HepG2 (cell line): ENCODE data around the gene CD24. TPM values are rescaled to one million over a fixed set of nuclear protein-coding genes. Genes with fewer than 3 reads are reported as not detected.

Source experiments
- ATAC-seq: fragments of 200-7000 bp; cut with Tn5 transposase; 3 replicates; pipeline ENCODE4 v1.9.1; 2020; ENCODE audit warnings: mild to moderate bottlenecking, moderate library complexity
- Bru-seq: library from RNA; stranded (reverse); fragments of 400-500 nt; gene quantifications from one replicate; lab custom pipeline; 2021; lab: Mats Ljungman, UMichigan
- BruChase-seq, 2 experiments: library from RNA; stranded (reverse); fragments of 400-500 nt; gene quantifications; one replicate each; lab custom pipeline; 2021; lab: Mats Ljungman, UMichigan
- BruUV-seq: library from RNA; stranded (reverse); fragments of 400-500 nt; replicated peaks from 2 replicates; lab custom pipeline; 2021; lab: Mats Ljungman, UMichigan
- CTCF ChIA-PET: fragments of 300-600 bp; formaldehyde crosslinking; extraction: SDS; loops from one replicate; lab custom pipeline; 2021; ENCODE audit warnings: low total read pairs, inconsistent platforms, low intra/inter-chr PET ratio; lab: Yijun Ruan, JAX
- POLR2A ChIA-PET: fragments of 350-600 bp; sonication (Branson Sonifier 250); formaldehyde crosslinking; loops from one replicate; lab custom pipeline; 2020; ENCODE audit warnings: antibody characterized with exemption, inconsistent platforms; lab: Yijun Ruan, JAX
- DNase-seq: peaks from one replicate; pipeline ENCODE4 v3.0.0-alpha.2; 2015; ENCODE audit warnings: low spot score
- FAIRE-seq: peaks from 3 replicates; lab custom pipeline; 2011; peaks lifted over from hg19 to GRCh38; lab: Jason Lieb, UNC
- H2AFZ ChIP-seq: one replicate; pipeline ENCODE4 v1.6.1; 2011; ENCODE audit warnings: low read length, inconsistent platforms
- H3K27ac ChIP-seq: fragments of 300-600 bp; 3 replicates; pipeline ENCODE4 v1.8.0; 2011; ENCODE audit warnings: mixed run types, mild to moderate bottlenecking, mixed read lengths, low read length, inconsistent platforms; ENCODE audit not compliant: insufficient read depth; ENCODE audit errors: extremely low read length
- H3K27me3 ChIP-seq, 2 experiments: fragments of 200-600 bp in 1 of 2; 2 replicates in 1 of 2; 3 replicates in 1 of 2; pipeline versions ENCODE4 v1.6.0 to v1.8.0; 2011; ENCODE audit warnings: low read length in 2 of 2, mild to moderate bottlenecking in 2 of 2, moderate library complexity in 2 of 2, inconsistent platforms in 1 of 2; ENCODE audit not compliant: insufficient read depth in 2 of 2, control insufficient read depth in 1 of 2
- H3K36me3 ChIP-seq, 2 experiments: fragments of 200-600 bp in 1 of 2; replicated peaks in 1 of 2; 2 replicates in 1 of 2; 3 replicates in 1 of 2; pipeline versions ENCODE4 v1.5.1 to v1.8.0; 2011; ENCODE audit warnings: low read length in 2 of 2, inconsistent platforms in 1 of 2; ENCODE audit not compliant: insufficient read depth in 2 of 2, control insufficient read depth in 1 of 2
- H3K4me1 ChIP-seq: 2 replicates; pipeline ENCODE4 v1.5.1; 2012; ENCODE audit warnings: low read length, inconsistent platforms; ENCODE audit not compliant: insufficient read depth
- H3K4me2 ChIP-seq: 2 replicates; pipeline ENCODE4 v1.6.0; 2011; ENCODE audit warnings: low read depth, low read length, inconsistent platforms
- H3K4me3 ChIP-seq, 3 experiments: fragments of 200-600 bp in 1 of 3; sonication (generic), shearing (Covaris generic) in 1 of 3; replicated peaks in 1 of 3; 2 replicates each; pipeline ENCODE4 v1.5.1; 2011 to 2016; ENCODE audit warnings: low read length in 3 of 3, inconsistent platforms in 2 of 3, low read depth in 2 of 3, mild to moderate bottlenecking in 2 of 3, control low read depth in 1 of 3, mixed read lengths in 1 of 3; ENCODE audit not compliant: insufficient read depth in 1 of 3
- H3K79me2 ChIP-seq: one replicate; pipeline ENCODE4 v1.6.1; 2011; ENCODE audit warnings: low read length, inconsistent platforms; ENCODE audit not compliant: insufficient read depth
- H3K9ac ChIP-seq: 2 replicates; pipeline ENCODE4 v1.6.0; 2011; ENCODE audit warnings: mild to moderate bottlenecking, low read depth, low read length, inconsistent platforms; ENCODE audit not compliant: insufficient read depth
- H3K9me3 ChIP-seq: 2 replicates; pipeline ENCODE4 v1.5.1; 2012; ENCODE audit warnings: mild to moderate bottlenecking, low read length
- H4K20me1 ChIP-seq: 2 replicates; pipeline ENCODE4 v1.6.0; 2011; ENCODE audit warnings: inconsistent platforms, mild to moderate bottlenecking, low read length, moderate library complexity; ENCODE audit not compliant: insufficient read depth
- ATF3 ChIP-seq: sonication (generic); formaldehyde crosslinking; IDR thresholded peaks from 2 replicates; pipeline ENCODE4 v1.4.0; 2020; ENCODE audit warnings: missing genetic modification reagents
- CAMTA2 ChIP-seq: sonication (generic); formaldehyde crosslinking; IDR thresholded peaks from 2 replicates; pipeline ENCODE4 v1.4.0; 2020; ENCODE audit warnings: mild to moderate bottlenecking, missing genetic modification reagents, borderline replicate concordance
- NAIF1 ChIP-seq: sonication (generic); formaldehyde crosslinking; IDR thresholded peaks from 2 replicates; pipeline ENCODE4 v1.5.0; 2020; ENCODE audit warnings: mild to moderate bottlenecking, missing genetic modification reagents, borderline replicate concordance
- NONO ChIP-seq, 2 experiments: fragments of 450-650 bp in 1 of 2; sonication (generic) in 1 of 2; formaldehyde crosslinking in 1 of 2; IDR thresholded peaks in 1 of 2; conservative IDR thresholded peaks in 1 of 2; 2 replicates each; pipeline versions ENCODE4 v1.6.1 to v1.8.0; 2017 to 2022; ENCODE audit warnings: mild to moderate bottlenecking in 1 of 2, missing genetic modification reagents in 1 of 2, moderate library complexity in 1 of 2
- THAP9 ChIP-seq: sonication (generic); formaldehyde crosslinking; IDR thresholded peaks from 2 replicates; pipeline ENCODE4; 2020; ENCODE audit warnings: missing genetic modification reagents, mild to moderate bottlenecking, borderline replicate concordance
- ZBTB42 ChIP-seq: sonication (generic); formaldehyde crosslinking; IDR thresholded peaks from 2 replicates; pipeline ENCODE4 v1.5.0; 2020; ENCODE audit warnings: mild to moderate bottlenecking, missing genetic modification reagents
- ZNF326 ChIP-seq: sonication (generic); formaldehyde crosslinking; IDR thresholded peaks from 2 replicates; pipeline ENCODE4 v1.4.0; 2020; ENCODE audit warnings: missing genetic modification reagents, borderline replicate concordance
- ZNF503 ChIP-seq: sonication (generic); formaldehyde crosslinking; IDR thresholded peaks from 2 replicates; pipeline ENCODE4 v1.4.0; 2020; ENCODE audit warnings: missing genetic modification reagents
- ZNF512 ChIP-seq: sonication (generic); formaldehyde crosslinking; IDR thresholded peaks from 2 replicates; pipeline ENCODE4 v1.4.0; 2020; ENCODE audit warnings: mild to moderate bottlenecking, missing genetic modification reagents
- WGBS: methylation state at CpG from one replicate; pipeline ENCODE4 v1.1.6; 2017; ENCODE audit warnings: low lambda C conversion rate; 5-methylcytosine and 5-hydroxymethylcytosine counted together
- in situ Hi-C: cut with HindIII; loops from 2 replicates; pipeline ENCODE4 v1.10.0; 2017; ENCODE audit warnings: low pct_unique_long_range_greater_than_20kb; ENCODE audit not compliant: extremely low pct_ligation_motif_present
- intact Hi-C: fragments of 100-400 bp; cut with micrococcal nuclease; formaldehyde crosslinking; loops from one replicate; pipeline ENCODE4 v1.10.0; 2022; ENCODE audit not compliant: unreplicated experiment
- long read RNA-seq, 2 experiments: library from RNA in 1 of 2; library from polyadenylated mRNA in 1 of 2; stranded (forward) in 1 of 2; unstranded in 1 of 2; transcript quantifications; one replicate each; pipeline ENCODE4 v2.0.0, GENCODE V29; 2019 to 2022
- polyA minus RNA-seq, 3 experiments: library from RNA; depleted of rRNA, polyadenylated mRNA; stranded (reverse); fragments of >200 nt; gene quantifications; 2 replicates each; pipeline ENCODE4 v1.2.3, GENCODE V29; 2011; ENCODE audit warnings: low replicate concordance in 1 of 3
- polyA plus RNA-seq, 8 experiments: library from polyadenylated mRNA; depleted of rRNA in 3 of 8; stranded (reverse) in 7 of 8; unstranded in 1 of 8; fragments of >200 nt; fragmentation: Illumina TruSeq in 4 of 8; extraction: Trizol in 4 of 8; gene quantifications; 2 replicates each; pipeline versions ENCODE4 v1.2.1 to v1.2.3, GENCODE V29; 2011 to 2016; ENCODE audit warnings: low read depth in 4 of 8, missing spikeins in 1 of 8, mixed read lengths in 1 of 8; ENCODE audit not compliant: insufficient read depth in 1 of 8
- total RNA-seq, 5 experiments: library from RNA; depleted of rRNA; stranded (reverse); fragments of >200 nt; fragmentation: Illumina TruSeq; extraction: Trizol; gene quantifications; 2 replicates each; pipeline ENCODE4 v1.2.3, GENCODE V29; 2016; ENCODE audit warnings: low read depth in 1 of 5

Gene CD24
- total RNA-seq (2016; rRNA removed; fragmentation: Illumina TruSeq; extraction: Trizol): 11.3 and 13.6 TPM in 2 replicates
- 4.1 and 5.7 TPM in 2 replicates for total RNA-seq (2016; cell fraction: cytosol; rRNA removed; fragmentation: Illumina TruSeq; extraction: Trizol; ENCODE audit: low read depth)
- 9.1 and 11.6 TPM in 2 replicates for total RNA-seq (2016; cell fraction: insoluble cytoplasmic fraction; rRNA removed; fragmentation: Illumina TruSeq; extraction: Trizol)
- 11.4 and 13.2 TPM in 2 replicates for total RNA-seq (2016; cell fraction: membrane; rRNA removed; fragmentation: Illumina TruSeq; extraction: Trizol)
- total RNA-seq (2016; cell fraction: nucleus; rRNA removed; fragmentation: Illumina TruSeq; extraction: Trizol): 8.9 and 9.3 TPM in 2 replicates
- polyA plus RNA-seq (2011; rRNA removed): 16.6 and 30.5 TPM in 2 replicates
- polyA plus RNA-seq (2011; cell fraction: cytosol; rRNA removed): 27.0 and 27.3 TPM in 2 replicates
- polyA plus RNA-seq (2011; cell fraction: nucleus; rRNA removed): 9.1 and 9.6 TPM in 2 replicates
- polyA plus RNA-seq (2012): 31.0 and 42.6 TPM in 2 replicates
- 6.8 and 8.0 TPM in 2 replicates for polyA plus RNA-seq (2016; cell fraction: cytosol; fragmentation: Illumina TruSeq; extraction: Trizol; ENCODE audit: low read depth)
- 16.0 and 16.5 TPM in 2 replicates for polyA plus RNA-seq (2016; cell fraction: insoluble cytoplasmic fraction; fragmentation: Illumina TruSeq; extraction: Trizol; ENCODE audit: low read depth)
- 14.8 and 15.9 TPM in 2 replicates for polyA plus RNA-seq (2016; cell fraction: membrane; fragmentation: Illumina TruSeq; extraction: Trizol; ENCODE audit: low read depth)
- 18.9 and 22.2 TPM in 2 replicates for polyA plus RNA-seq (2016; cell fraction: nucleus; fragmentation: Illumina TruSeq; extraction: Trizol; ENCODE audit: insufficient read depth, low read depth)
- 11.4 and 19.3 TPM in 2 replicates for polyA minus RNA-seq (2011; rRNA and poly(A)+ RNA removed; ENCODE audit: low replicate concordance)
- polyA minus RNA-seq (2011; cell fraction: cytosol; rRNA and poly(A)+ RNA removed): 35.1 and 38.1 TPM in 2 replicates
- polyA minus RNA-seq (2011; cell fraction: nucleus; rRNA and poly(A)+ RNA removed): 10.4 and 12.7 TPM in 2 replicates
- percentile 93 among the genes with signal in this experiment for Bru-seq, nascent RNA
- BruChase-seq, experiment 1, labeled RNA remaining after a 6-hour chase: percentile 99 among the genes with signal in this experiment
- BruChase-seq, experiment 2, labeled RNA remaining after a 2-hour chase: percentile 96 among the genes with signal in this experiment
- long read RNA-seq, experiment 1, transcript CD24-201 (2 exons, 2,180 nt): major isoform, 7 of 10 reads
- long read RNA-seq, experiment 1, partial matches to known transcripts: 0 of 10 reads
- long read RNA-seq, experiment 1, other reads (novel, unspliced or antisense): 0 of 10 reads
- long read RNA-seq, experiment 2, transcript CD24-201 (2 exons, 2,180 nt): major isoform, 46 of 104 reads
- long read RNA-seq, experiment 2, partial matches to known transcripts: 0 of 104 reads
- long read RNA-seq, experiment 2, other reads (novel, unspliced or antisense): 55 of 104 reads

- H3K36me3 ChIP-seq: no peaks in the 10 kb centered on the region
- peak within 1 kb of the TSS; percentile 65 for H3K9ac ChIP-seq
- ChIA-PET CTCF (no interaction called here), POLR2A (interaction anchor here (1.0 kb wide), 1 partner anchor 87 kb away, joined by 3 read pairs; no protein-coding TSS in a partner anchor)
- no peak within 1 kb of the TSS for H3K27ac ChIP-seq
- no peak for FAIRE-seq
- DNase-seq: no peak
- H3K79me2 ChIP-seq: peaks cover 2% of the 10 kb centered on the region
- in situ Hi-C loops: loop anchor here (5.0 to 10.0 kb wide), 3 partner anchors 87 to 370 kb away; no protein-coding TSS in a partner anchor
- WGBS: 0% methylated on average over 2 of the region's 73 CpGs
- H3K4me3 ChIP-seq: peak within 1 kb of the TSS; percentile 63 to 90 (median 86)
- peak within 1 kb of the TSS; percentile 90 for H3K4me2 ChIP-seq
- no TSS peak for BruUV-seq
- peaks cover 34% of the 10 kb centered on the region for H3K4me1 ChIP-seq
- H3K9me3 ChIP-seq: no peaks in the 10 kb centered on the region
- peak; percentile 41 for ATAC-seq
- H4K20me1 ChIP-seq: no peaks in the 10 kb centered on the region
- H2AFZ ChIP-seq: no peak within 1 kb of the TSS
- intact Hi-C loops: loop anchor here (10.0 kb wide), 2 partner anchors 90 to 290 kb away; no protein-coding TSS in a partner anchor
- H3K27me3 ChIP-seq: peaks cover 0 to 17% of the 10 kb centered on the region in 2 experiments; a peak in 3 of 5 replicates
- TF ChIP-seq CAMTA2 (no peak), ZNF503 (CRISPR knock-in tag) (no peak), NAIF1 (CRISPR knock-in tag) (no peak), NONO (IDR thresholded peaks at IDR 0.05) (no peak), NONO (CRISPR knock-in tag; conservative IDR thresholded peaks at IDR 0.05) (0 out of 2 replicates have a peak, but pooled peaks have one; percentile 5), ZBTB42 (CRISPR knock-in tag) (no peak), ZNF326 (CRISPR knock-in tag) (no peak), THAP9 (CRISPR knock-in tag) (no peak), ATF3 (CRISPR knock-in tag) (no peak), ZNF512 (CRISPR knock-in tag) (no peak)
These were observed at the start of gene CD24 for GRCh38 chr6:106974336-106974998. Gene CD24 (minus strand): TSS chr6:106974729. CDS start chr6:106974646, 83 bp downstream.
